Measurements from ENCODE around the gene CHI3L1.

CHI3L1 gene

GRCh38 chr1:203167026-203167912, 19.2 kb downstream of the CHI3L1 start:
- DNase-seq = no peak

GRCh38 chr1:203166192-203166940, 20.1 kb downstream of the CHI3L1 start:
- no peak for DNase-seq

- no peak for DNase-seq
Measured at GRCh38 chr1:203165800-203166161, 20.7 kb downstream of the CHI3L1 start.

GRCh38 chr1:203165101-203165799, 21.3 kb downstream of the CHI3L1 start:
- DNase-seq = no peak

- DNase-seq = no peak
Measured at GRCh38 chr1:203163891-203164635, 22.4 kb downstream of the CHI3L1 start.

GRCh38 chr1:203162403-203162802, 24.1 kb downstream of the CHI3L1 start:
- DNase-seq = no peak

GRCh38 chr1:203161703-203162102, 24.8 kb downstream of the CHI3L1 start:
- no peak for DNase-seq

GRCh38 chr1:203161175-203161574, 25.3 kb downstream of the CHI3L1 start:
- no peak for DNase-seq

- no peak for DNase-seq
Measured at GRCh38 chr1:203159844-203160243, 26.7 kb downstream of the CHI3L1 start.

- DNase-seq = no peak
Measured at GRCh38 chr1:203158960-203159665, 27.4 kb downstream of the CHI3L1 start.

- DNase-seq = no peak
Measured at GRCh38 chr1:203158423-203158822, 28.1 kb downstream of the CHI3L1 start.

- DNase-seq = no peak
Measured at GRCh38 chr1:203156280-203156679, 30.2 kb downstream of the CHI3L1 start.

GRCh38 chr1:203153989-203154821, 32.3 kb downstream of the CHI3L1 start:
- DNase-seq = no peak

GRCh38 chr1:203153051-203153988, 33.2 kb downstream of the CHI3L1 start:
- no peak for DNase-seq

GRCh38 chr1:203152158-203153034, 34.1 kb downstream of the CHI3L1 start:
- DNase-seq = no peak

GRCh38 chr1:203151362-203152157, 34.9 kb downstream of the CHI3L1 start:
- DNase-seq = no peak

GRCh38 chr1:203150511-203151297, 35.8 kb downstream of the CHI3L1 start:
- no peak for DNase-seq
